ENCODE measurements around the gene RGS9BP. TPM values are rescaled to one million over a fixed set of nuclear protein-coding genes. Genes with fewer than 3 reads are reported as not detected.
"Not testable (repeated sequence)": the region's sequence is repeated elsewhere in the genome, so short reads cannot be mapped to it uniquely, and the experiment has no call there.

Gene RGS9BP
- polyA plus RNA-seq, 1 donor, result 0.06 TPM

- DNase-seq, result not testable (repeated sequence)
Observed at GRCh38 chr19:32695506-32695905, 19.9 kb downstream of the RGS9BP start.

GRCh38 chr19:32696771-32697170 lies 21.1 kb downstream of the RGS9BP start:
- DNase-seq, result not testable (repeated sequence)

GRCh38 chr19:32700129-32700528 lies 24.5 kb downstream of the RGS9BP start:
- DNase-seq, result not testable (repeated sequence)

GRCh38 chr19:32702010-32702409 lies 26.4 kb downstream of the RGS9BP start:
- DNase-seq, result no peak

GRCh38 chr19:32704006-32704405 lies 28.4 kb downstream of the RGS9BP start:
- not testable (repeated sequence) for DNase-seq

- no peak for DNase-seq
Observed at GRCh38 chr19:32708457-32708856, 32.8 kb downstream of the RGS9BP start.

- DNase-seq, result no peak
Observed at GRCh38 chr19:32709032-32709431, 33.4 kb downstream of the RGS9BP start.

GRCh38 chr19:32711747-32712146 lies 36.1 kb downstream of the RGS9BP start:
- DNase-seq, result no peak

- DNase-seq, result not testable (repeated sequence)
Observed at GRCh38 chr19:32716203-32716602, 40.6 kb downstream of the RGS9BP start.

- DNase-seq, result no peak
Observed at GRCh38 chr19:32717496-32717895, 41.8 kb downstream of the RGS9BP start.

GRCh38 chr19:32718286-32718685 lies 42.6 kb downstream of the RGS9BP start:
- no peak for DNase-seq

- no peak for DNase-seq
Observed at GRCh38 chr19:32719611-32720059, 44.0 kb downstream of the RGS9BP start, which contains the start of gene TDRD12. Gene TDRD12 (plus strand): TSS chr19:32719767. CDS start chr19:32720073, 306 bp downstream.

- DNase-seq, result no peak
Observed at GRCh38 chr19:32720216-32720935, 44.7 kb downstream of the RGS9BP start.

GRCh38 chr19:32720936-32721250 lies 45.2 kb downstream of the RGS9BP start:
- no peak for DNase-seq

Other genes with a start within 250 kb of the RGS9BP start
- 125 TPM for gene PDCD5, start 94.7 kb upstream of the RGS9BP start, polyA plus RNA-seq (ENCODE audit: insufficient read length)
- gene ANKRD27, start 668 bp upstream of the RGS9BP start, polyA plus RNA-seq (ENCODE audit: insufficient read length), result 10.6 TPM
- 8.7 TPM for gene NUDT19, start 16.0 kb downstream of the RGS9BP start, polyA plus RNA-seq (ENCODE audit: insufficient read length)
- gene TDRD12, start 43.9 kb downstream of the RGS9BP start, polyA plus RNA-seq (ENCODE audit: insufficient read length), result 0.12 TPM
- gene SLC7A9, start 193.9 kb downstream of the RGS9BP start, polyA plus RNA-seq (ENCODE audit: insufficient read length), result 0.61 TPM